NCI-H524 (cell line): Measurements from ENCODE around the gene MC2R.

Experiments
- DNase-seq, 2 experiments: peaks; one replicate each; lab custom pipeline; 2025; lab: John Stamatoyannopoulos, UW

The MC2R gene

GRCh38 chr18:13915391-13915790 is at the start of gene MC2R:
Gene MC2R (minus strand): TSS chr18:13915536. CDS start chr18:13885518, 30,018 bp downstream.
- DNase-seq = no peak

- DNase-seq = no peak
Measured at GRCh38 chr18:13945811-13946210, 30.5 kb upstream of the MC2R start.

DNA sequence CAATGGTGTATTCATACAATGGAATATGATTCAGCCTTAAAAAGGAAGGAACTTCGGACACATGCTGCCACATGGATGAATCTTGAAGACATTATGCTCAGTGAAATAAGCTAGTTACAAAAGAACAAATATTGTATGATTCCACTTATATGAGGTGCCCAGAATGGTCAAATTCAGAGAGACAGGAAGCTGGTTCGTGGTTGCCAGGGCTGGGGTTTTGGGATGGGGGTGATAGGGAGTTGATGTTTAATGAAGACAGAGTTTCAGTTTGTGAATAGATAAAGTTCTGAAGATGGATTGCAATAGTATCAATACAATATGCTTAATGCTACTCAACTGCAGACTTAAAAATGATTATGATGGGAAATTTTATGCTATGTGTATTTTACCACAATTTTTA is 28.0 kb upstream of the MC2R start:
- no peak for DNase-seq

DNA sequence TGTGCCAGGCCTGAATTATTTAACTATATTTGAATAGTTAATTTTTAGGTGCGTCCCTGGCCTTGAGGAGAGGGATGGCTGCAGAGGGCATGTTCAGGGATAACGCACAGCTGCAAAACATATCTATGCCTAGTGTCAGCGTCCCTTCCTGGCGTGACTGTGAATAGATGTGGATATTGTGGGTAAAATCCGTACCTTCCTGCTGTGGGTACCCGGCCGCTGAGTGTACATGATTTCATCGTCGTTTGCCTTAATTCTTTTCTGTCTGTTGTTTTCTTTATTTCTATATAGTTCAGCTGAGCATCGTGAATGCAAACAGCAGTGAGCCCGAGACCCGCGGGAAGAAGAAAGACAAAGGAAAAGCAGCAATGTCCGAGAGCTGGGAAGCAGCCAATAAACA is 25.0 kb upstream of the MC2R start:
- no peak for DNase-seq

DNA sequence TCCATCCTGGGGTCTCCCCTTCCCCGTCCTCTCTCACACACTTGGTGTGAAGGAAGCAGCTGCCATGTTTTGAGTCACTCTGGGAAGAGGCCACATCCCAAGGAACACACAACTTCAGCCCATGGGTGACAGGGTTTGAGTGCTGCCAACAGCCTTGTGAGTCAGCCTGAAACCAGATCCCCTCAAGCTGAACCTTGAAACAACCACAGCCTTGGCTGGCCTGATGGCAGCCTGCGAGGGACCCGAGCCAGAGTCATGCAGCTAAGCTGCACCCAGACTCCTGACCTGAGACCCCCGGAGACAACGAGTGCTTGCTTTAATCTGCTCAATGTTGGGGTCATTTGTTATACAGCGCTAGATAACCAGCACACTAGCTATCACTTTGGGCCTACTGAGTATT is 19.3 kb upstream of the MC2R start:
- no peak for DNase-seq

- no peak for DNase-seq
Measured at GRCh38 chr18:13934058-13934457, 18.7 kb upstream of the MC2R start.

DNA sequence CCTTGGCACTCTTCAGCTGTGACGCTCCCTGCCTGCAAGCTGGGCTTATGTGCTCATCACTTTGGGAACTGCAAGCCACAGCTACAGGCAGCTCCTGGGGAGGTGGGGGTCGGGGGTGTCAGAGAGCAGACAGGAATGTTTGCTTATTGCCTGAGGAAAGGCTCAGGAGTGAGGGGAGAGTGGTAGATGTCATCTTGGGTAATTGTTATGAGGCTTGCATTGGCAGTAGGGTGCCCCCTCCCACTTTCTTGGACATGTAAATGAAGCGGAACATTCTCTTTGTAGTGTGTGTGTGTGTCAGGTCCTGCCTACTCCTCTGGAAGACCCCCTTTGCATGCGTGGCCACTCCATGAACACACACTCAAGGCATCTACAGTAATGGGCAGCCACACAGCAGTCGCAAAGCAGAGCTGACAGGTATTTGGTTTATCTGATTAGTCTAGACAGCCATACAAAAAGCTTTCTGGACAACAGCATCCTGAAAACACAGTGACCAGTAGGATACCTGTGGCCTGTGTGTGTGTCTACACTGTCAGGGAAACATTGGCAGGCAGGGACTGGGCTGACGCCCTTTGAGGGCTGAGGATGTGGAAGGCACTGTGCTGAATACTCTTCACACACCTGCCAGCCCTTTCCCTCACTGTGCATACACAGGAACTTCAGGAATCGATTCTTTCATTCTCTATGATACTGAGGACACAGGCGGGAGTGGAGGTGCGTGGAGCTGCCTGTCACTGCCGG is 17.1 kb upstream of the MC2R start:
- no peak for DNase-seq

GRCh38 chr18:13930964-13931363 is 15.6 kb upstream of the MC2R start:
- DNase-seq = peak in 1 of 2 experiments; percentile 12

- DNase-seq = no peak
Measured at GRCh38 chr18:13923221-13923620, 7.9 kb upstream of the MC2R start.

DNA sequence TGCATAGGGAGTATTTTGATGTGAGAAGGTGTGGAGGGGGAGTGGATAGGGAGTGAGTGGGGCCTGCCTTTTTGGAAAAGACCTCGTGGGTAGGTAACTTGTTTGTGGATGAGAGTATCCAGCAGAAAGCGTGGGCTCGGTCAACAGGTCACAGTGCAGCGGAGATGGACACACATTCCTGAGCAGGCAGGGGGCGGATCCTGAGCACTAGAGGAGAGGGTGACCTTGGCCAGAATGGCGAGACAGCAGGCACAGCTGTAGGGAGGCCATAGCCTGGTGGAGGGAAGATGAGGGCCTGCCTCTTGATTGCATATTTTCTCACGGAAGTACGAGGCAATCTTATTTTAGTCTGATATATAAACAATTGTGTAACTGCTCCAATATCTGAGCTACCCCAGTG is 3.6 kb upstream of the MC2R start:
- DNase-seq = no peak

- no peak for DNase-seq
Measured at GRCh38 chr18:13917401-13917800, 2.1 kb upstream of the MC2R start.

DNA sequence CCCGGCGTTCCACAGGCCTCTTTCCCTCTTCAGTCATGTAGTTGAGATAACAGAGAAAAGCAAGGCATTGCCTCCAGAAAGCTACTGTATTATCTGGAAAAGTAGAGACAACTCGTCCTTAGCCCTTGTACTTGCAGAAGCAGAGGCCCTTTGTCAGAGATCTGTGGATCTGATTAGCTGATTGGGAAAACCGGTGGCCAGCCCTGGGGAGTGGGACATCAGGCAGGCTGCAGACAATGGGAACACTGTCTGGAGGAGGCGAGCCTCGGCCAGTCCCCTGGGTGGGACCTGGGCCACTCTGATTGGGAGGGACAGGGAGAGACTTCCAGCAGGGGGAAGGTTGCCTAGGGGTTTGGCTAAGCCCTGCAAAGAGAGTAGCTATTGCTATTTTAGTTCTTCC is 1.2 kb upstream of the MC2R start:
- no peak for DNase-seq

GRCh38 chr18:13915995-13916431 is 677 bp upstream of the MC2R start:
- DNase-seq = peak; percentile 38 to 76

GRCh38 chr18:13914756-13915155 is 580 bp downstream of the MC2R start:
- no peak for DNase-seq

GRCh38 chr18:13914170-13914569 is 1.2 kb downstream of the MC2R start:
- no peak for DNase-seq

DNA sequence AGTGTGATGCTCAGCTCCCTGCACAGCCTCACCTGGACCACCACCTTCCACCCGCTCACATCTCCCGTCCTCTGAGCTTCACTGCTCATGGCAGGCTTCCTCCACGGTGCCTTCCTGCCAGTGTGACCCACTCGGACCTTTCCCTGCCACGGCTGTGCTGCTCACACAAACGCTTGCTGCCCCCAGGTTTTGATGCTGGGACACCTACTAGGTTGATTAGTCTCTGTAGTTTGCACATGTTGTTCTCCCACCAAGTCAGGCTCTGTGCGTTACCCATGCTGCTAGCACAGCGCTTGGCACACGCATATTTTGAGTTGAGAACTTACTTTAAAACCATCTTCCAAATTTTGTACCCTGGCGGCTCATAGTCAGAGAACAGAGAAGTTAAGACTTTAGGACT is 2.1 kb downstream of the MC2R start:
- DNase-seq = no peak

DNA sequence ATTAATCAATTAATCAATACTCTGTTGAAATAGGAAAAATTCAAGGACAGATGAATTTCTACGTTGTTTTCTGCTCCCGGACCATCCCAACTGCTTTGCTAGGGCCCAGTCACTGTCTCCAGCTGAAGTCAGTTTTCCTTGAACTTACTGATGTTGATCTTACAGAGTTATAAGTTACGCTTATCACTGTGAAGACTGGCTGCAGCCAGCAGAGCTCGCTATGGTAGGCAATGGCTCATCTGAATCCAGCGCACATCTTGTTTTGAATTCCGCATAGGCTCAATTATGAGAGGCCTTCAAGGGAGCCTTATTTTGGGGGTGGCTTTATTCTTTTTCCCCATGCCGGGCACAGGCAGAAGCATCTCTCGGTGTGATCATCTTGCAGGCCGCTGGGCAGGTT is 2.7 kb downstream of the MC2R start:
- no peak for DNase-seq

DNA sequence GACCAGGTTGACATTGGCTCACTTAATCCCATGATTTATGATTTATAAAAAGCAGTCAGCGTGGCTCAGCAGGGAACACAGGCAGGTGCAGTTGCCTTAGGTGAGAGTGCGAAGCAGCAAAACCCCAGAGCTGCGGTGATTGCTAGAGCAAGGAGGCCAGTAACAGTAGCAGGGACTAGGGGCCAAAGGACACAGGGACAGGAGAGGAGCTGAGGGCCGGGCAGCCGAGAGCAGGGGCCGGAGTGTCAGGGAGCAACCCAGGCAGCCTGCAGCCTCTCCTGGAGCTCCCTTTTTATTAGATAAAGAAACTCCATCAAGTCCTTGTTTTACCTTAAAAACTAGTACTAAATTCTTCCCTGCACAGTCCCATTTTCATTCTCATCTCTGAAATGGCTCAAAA is 4.3 kb downstream of the MC2R start:
- DNase-seq = no peak

GRCh38 chr18:13910501-13910900 is 4.8 kb downstream of the MC2R start:
- DNase-seq = peak in 1 of 2 experiments; percentile 10

DNA sequence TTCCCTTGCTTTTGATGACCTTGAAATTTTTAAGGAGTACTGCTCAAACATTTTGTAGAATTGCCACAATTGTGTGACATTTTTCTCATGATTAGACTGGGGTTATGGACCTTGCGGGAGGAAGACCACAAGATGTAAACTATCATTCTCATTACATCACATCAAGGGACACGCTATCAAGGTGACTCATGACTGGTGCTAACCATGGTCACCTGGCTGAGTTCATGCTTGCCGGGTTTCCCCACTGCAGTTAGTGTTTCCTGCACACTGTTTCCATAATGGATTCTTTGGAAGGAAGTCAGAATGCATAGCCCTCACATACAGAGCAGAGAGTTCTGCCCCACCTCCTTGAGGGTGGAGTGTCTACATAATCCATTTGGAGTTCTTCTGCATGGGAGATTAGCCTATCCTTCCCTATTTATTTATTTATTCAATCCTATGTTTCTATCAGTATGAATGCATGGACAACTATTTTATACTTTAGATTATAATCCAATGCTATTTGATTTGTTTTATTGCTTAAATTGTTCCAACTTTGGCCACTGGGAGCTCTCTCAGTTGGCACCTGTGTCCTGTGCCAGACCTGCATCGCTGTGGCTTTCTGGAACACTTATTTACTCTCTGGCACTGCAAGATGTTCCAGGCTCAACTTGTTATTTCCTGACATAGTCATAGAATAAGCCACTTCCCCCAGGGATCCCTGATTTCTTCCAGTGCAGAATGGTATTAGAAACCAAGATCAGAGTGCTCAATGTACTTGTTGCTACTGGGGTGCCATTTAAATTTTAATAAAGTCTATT is 6.0 kb downstream of the MC2R start:
- DNase-seq = no peak

GRCh38 chr18:13900633-13901032 is 14.7 kb downstream of the MC2R start:
- no peak for DNase-seq

DNA sequence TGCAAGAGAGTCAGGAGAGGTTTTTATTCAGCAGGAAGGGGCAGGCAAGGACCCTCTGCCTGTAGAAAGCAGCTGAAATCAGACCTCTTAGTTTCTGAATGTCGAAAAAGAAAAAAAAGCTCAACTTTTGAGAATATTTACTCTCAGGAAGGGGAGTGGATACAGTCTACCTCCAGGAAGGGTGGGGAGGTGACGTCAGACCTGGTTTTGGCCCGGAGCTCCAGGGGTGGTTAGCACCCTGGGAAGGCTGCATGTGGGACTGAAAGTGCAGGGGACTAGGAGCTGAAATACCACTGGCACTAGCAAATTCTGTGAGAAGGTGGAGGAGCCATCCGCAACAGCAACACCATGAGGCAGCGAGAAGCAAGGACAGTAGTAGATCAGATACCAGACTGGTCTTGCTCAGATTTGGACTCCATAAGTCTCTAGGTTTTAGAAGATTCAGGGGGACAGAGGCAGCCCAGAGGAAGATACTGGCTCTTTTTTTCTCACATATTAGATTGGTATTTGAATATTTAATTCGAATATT is 19.8 kb downstream of the MC2R start:
- no peak for DNase-seq

DNA sequence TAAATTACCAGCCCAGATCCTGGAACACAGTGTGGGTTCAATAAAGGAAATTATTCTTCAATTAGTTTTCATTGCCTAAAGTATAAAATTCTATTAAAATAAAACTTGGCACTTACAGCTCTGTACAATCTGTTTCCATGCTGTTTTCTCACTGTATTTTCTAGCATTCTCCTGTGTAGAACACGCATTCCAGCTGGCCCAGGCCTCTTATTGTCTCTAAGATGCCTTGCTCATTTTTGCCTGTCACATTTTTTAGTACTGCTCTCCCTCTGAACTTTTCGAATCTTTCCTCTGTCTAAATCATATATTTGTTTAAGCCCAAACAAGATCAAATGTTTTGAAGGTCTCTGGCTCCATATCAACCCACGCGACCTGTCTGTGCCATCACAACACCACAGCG is 20.8 kb downstream of the MC2R start:
- no peak for DNase-seq
